Anterior cingulate cortex (tissue), 58 donors: ENCODE data around the gene TANC1.
"Not testable (repeated sequence)": the region's sequence is repeated elsewhere in the genome, so short reads cannot be mapped to it uniquely, and the experiment has no call there.

Experiments
- DNase-seq, 58 donors: peaks; one replicate each; lab custom pipeline; 2025; lab: John Stamatoyannopoulos, UW

The TANC1 gene

DNA sequence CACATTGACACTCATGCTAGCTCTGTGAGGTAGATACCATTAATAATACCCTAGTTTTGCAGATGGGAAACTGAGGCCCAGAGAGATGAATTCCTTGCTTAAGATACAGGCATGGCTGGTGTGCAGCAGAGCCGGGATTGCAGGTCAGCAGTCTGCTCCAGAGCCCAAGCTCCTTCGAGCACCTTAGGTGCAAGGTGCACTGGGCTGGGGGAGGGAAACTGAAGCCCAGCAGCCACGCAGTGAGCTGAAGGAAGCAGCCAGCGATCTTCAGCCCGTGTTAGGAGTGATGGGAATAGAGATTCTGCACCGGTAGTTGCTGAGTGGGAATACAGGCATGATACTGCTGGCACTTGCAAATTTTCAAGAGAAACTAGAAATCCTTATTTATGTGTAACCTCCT is 50.6 kb downstream of the TANC1 start:
- DNase-seq = no peak

DNA sequence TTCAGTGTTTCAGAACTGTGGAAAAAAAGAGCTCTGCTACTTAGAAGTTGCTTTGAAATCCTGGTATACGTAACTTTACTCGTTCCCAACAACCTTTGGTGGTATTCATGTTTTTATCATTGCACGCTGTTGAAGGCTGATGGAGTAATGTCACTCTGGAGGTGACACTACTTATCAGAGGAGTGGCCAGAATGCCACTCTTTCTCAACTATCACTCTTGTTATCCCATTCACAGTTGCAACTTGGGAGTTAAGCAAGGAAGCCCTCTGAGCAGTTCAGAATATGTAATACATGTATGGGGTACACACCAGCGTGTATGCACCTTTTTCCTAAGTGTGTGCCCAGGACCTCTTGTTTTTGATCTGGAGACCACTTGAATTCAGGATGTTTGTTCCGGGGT is 53.6 kb downstream of the TANC1 start:
- no peak for DNase-seq

DNA sequence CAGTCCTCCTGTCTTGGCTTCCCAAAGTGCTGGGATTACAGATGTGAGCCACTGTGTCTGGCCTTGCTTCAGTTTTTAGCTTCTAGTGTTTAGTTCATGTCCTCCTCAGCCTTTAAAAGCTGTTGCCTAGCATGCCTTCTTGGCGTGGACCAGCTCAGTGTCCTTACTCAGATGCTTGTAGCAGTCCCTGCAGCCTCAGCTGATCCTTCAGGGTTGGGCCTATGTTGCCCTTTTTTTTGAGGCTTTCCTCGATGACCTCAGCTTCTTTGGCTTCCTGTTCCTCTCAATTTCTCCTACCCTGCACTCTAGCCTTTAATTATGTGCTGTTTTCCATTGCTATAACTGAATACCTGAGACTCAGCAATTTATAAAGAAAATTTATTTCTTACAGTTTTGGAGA is 57.7 kb downstream of the TANC1 start:
- DNase-seq = no peak

DNA sequence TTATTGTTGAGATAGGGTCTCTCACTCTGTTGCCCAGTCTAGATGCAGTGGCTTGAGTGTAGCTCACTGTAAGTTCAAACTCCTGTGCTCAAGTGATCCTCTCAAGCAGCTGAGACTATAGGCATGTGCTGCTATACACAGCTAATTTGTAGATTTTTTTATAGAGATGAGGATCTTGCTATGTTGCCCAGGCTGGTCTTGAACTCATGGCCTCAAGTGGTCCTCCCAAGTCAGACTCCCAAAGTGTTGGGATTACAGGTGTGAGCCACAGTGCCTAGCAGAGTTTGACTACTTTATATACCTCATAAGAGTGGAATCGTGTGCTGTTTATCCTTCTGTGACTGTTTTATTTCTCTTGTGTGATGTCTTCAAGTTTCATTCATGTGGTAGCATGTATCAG is 60.3 kb downstream of the TANC1 start:
- DNase-seq = no peak

DNA sequence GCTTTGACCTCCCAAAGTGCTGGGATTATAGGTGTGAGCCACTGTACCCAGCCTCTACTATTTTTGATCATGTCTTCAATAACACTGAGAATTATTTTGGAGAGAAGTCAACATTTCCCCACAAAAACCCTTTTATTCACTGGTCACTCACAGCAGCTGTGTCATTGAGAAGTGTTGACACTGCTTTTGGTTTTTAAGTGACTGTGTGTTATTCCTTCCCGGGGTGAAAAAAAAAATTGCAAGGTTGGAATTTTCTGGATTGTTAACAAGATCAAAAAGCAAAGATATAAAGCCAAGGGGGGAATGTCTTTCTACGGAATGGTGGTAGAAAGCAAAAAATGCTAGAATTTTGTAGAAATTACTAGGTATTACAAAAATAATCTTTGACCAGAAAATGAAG is 61.5 kb downstream of the TANC1 start:
- DNase-seq = peak in 1 of 58 donors; percentile 13

DNA sequence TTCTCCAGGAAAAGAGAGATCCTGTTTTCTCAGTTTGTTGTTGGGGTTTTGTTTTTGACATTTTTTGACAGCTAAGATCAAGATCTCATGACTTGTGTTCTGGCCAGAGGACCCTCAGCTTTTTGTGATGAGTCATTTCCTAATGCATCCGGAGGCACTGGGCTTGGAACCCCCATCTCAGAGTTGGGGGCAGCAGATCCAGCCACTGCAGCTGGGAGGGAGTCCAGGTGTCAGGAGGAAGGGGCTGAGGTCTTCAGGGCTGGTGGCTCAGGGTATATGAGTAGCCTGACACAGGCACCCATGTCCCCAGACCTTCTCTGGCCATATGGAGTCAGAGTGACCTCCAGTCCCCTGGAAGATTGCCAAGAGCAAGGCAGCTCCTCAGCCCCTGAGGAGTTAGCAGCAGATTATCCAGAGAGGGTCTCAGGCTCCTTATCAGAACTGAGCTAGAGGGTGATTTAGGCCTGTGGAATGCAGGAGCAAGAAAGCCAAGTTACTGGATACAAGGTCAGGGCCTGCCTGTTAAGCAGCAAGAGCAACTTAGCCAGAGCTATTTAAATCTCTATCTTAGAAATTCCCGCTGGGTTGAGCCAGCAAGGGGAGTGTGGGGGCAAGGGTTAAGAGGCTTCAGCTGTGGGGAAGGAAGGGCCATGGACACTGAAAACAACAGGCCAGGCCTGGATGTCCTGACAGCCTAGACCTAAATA is 62.4 kb downstream of the TANC1 start:
- no peak for DNase-seq

DNA sequence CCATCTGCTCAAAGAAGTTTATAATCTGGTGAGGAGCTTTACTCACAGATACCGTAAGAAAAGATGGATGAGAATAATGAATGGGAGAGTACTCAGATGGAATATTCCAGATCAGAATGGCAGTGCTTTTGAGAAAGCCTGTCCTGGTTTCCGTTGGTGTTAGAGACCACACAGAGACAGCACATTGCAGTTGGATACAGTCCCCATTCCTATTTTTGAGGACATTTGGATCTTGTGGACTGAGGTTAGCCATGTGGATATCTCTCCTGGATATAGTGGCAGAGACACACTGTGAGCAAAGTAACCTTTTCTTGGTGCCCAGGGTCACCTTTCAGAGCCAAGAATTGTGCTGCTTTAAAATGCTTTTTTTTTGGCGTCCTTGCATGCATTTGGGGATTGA is 63.7 kb downstream of the TANC1 start:
- no peak for DNase-seq

DNA sequence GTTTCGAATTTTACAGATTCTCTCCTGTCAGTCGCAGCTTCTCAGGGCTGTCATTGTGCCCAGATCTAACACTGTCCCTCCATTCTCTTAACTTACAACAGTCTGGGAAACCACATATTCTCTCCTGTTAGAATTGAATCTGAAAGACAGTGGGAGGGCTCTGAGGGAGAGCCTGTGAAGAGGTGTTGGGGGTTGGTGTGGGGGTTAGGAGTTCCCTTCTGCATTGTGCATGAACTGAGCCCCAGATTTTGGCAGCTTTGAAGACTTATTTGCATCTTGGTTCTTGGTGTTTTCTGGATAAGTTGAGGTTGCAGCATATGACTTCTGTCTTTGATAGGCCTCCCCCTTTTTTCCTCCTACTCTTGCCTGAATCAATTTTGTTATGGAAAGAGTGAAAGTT is 64.1 kb downstream of the TANC1 start:
- no peak for DNase-seq

DNA sequence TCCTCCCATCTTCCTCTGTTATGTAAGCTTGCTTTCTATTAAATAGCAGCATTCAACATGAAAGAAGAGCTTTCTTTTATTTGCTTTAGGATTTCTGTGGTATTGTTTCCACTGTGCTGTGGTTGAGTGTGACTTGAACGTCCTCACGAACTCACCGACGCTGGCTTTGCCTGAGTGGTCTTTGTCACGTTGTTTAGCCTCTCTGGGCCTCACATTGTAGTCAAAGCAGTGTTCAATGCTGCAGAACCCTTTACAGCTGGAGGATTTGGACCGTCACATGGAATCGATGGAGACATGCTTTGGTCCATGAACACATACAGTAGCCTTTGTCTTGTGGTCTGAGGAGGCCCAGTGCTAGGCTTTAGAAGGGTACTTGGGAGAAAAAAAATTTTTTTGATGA is 66.3 kb downstream of the TANC1 start:
- DNase-seq = peak in 6 of 58 donors; percentile 4 to 41 (median 32)

DNA sequence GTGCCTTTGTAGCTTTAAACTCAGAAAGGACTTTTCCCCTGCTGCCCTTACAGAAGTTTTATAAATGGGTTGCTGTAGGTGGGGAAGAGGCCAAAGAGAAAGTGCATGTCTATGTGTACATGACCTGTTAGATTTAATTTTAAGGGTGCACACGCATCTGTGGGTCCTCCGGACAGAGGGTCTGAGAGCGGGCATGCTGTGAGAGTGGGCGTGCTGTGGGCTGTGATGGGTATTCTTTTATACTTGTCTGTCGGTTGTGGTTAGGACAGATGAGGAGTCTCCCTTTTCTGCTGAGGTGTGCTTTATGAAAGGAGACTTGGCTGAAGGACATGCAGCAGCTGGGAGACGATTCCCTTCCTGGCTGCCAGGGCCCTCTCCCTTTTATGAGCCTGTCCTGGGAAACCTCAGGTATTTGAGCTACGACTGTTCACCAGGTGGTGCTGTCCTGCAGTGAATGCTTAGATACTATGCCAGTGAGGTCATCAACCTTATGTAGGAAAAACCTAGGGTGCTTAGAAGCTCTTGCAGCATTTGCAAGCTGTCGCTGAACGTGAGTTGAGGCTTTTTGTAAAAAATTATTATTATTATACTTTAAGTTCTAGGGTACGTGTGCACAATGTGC is 67.5 kb downstream of the TANC1 start:
- peak in 2 of 58 donors; percentile 1 to 36 for DNase-seq

DNA sequence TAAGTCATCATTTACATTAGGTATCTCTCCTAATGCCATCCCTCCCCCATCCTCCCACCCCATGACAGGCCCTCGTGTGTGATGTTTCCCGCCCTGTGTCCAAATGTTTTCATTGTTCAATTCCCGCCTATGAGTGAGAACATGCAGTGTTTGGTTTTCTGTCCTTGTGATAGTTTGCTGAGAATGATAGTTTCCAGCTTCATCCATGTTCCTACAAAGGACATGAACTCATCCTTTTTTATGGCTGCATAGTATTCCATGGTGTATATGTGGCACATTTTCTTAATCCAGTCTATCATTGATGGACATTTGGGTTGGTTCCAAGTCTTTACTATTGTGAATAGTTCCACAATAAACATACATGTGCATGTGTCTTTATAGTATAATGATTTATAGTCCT is 68.0 kb downstream of the TANC1 start:
- not testable (repeated sequence) for DNase-seq

DNA sequence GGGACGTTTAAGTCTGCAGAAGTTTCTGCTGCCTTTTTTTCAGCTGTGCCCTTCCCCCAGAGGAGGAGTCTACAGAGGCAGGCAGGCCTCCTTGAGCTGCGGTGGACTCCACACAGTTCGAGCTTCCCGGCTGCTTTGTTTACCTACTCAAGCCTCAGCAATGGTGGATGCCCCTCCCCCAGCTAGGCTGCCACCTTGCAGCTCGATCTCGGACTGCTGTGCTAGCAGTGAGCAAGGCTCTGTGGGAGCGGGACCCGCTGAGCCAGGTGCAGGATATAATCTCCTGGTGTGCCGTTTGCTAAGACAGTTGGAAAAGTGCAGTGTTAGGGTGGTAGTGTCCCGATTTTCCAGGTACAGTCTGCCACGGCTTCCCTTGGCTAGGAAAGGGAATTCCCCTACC is 72.9 kb downstream of the TANC1 start:
- not testable (repeated sequence) for DNase-seq

DNA sequence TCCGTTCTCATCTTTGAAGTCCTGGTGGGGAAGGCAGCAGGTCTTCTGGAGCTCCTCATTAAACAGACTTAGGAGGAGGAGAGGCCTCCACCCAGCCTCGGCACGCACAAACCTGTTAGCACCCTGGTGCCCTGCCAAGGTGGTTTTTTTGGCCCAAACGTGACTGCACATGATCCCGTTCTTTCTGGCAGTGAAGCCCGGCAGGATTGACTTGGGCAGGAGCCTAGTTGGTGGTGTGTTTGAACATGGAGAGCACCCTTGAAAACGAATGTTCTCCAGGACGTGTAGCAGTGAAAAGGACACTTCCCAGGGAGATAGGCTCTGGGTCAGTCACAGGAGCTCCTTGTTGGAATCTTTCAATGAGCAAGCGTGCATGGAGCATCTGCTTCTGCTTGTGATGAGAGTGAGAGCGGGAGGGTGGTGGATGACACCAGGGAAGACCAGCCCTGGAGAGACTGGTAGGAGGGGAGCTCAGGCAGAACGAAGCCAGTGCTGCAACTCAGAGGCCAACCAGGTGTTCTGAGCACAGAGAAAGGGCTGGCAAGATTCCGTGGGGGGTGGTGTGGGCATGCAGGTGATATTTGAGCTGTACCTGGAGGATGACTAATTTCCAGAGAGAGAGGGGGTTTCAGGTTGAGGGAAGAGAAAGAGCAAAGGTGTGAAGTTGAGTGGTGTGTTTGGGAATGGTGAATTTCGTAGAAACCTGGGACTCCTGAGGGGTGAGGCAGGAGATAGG is 73.8 kb downstream of the TANC1 start:
- no peak for DNase-seq

DNA sequence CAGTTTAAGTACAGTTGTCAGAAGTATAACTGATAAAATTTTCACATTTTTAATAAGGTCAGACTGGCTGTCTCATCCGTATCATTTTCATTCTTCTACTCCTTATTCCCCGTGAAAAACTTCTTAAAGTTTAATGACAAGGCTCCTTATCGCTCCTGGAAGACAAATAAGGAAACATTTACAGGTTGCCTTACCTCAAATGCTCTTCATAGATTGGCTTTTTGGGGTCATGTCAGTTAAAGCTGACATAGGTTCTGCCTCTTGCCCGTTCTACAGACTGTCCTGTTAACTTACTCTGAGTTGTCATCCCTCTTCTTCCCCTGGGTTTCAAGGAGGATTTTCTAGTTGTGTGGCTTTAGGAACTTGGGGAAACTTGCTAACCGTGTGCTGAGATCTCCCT is 75.3 kb downstream of the TANC1 start:
- no peak for DNase-seq

DNA sequence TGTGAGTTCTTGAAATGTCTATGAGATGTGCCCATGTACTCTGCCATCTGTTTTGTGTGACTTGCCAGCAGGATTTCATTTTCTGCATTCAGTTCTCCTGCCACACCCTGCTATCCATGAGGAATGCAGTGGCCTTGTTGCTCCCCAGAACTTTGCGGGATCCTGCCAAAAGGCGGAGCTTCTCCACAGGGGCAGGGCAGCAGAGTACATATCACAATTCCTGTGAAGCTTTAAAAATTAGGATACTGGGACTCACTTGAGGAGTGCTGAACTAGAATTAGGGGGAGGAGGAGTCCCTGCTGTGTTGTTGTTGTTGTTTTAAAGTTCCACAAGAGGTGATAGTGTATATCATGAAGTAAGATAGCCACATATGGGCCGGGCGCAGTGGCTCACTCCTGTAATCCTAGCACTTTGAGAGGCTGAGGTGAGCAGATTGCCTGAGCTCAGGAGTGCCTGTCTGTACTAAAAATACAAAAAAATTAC is 76.4 kb downstream of the TANC1 start:
- no peak for DNase-seq

DNA sequence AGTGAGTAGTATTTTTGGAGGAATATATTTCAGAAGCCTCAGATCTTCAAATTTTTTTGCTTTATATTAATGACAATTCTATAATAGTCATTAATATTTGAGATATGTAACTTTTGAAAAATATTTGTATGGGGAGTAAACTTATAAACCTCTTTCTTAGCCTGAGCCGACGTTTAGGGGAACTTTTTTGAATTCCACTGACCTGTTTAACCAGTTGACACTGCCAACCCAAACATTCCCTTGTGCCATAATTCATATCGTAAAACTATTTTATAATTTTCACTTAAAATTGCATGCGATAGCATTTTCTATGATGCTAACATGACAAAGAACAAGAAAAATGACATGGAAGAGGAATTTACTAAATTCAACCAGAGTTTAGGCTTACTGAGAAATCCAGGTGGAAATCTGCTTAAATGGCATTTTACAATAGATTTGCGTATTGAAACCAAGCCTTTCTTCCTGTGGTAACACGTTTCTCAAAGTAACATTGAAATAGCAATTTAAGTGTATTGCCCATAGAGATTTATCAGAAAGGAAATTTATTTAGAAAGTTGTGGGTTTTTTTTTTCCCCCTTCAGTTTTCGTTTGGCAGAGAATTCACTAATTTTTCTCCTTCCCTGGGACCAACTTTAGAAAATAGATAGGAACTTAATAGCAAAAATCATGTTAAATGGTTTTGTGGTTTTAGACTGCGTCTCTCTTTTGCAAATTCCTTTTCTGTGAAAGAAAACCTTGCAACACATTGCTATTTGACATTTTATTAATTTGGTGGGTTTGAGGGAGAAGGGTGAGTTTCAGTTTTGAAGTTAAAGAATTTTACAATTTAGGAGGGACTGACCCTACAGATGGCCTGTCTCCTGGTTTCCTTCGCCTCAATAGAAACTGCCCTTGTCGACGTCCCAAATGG is 77.4 kb downstream of the TANC1 start:
- DNase-seq = no peak

DNA sequence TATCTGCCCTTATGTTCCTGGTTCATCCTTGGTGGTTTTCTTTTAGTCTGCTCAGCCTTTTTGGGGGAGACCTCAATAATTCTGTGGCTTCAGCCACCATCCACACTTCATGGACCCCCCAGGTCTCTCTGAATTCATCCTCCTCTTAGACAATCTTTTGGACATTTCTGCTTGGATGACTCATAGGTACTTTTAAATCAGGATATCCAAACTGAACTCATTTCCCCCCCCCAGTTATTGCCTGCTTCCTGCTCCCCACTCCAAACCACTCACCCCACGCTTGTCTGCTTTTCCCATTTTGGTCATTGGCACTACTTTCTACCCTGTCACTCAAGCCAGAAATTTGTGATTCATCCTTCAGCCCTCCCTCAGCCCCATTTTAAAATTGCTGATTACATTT is 78.5 kb downstream of the TANC1 start:
- no peak for DNase-seq

DNA sequence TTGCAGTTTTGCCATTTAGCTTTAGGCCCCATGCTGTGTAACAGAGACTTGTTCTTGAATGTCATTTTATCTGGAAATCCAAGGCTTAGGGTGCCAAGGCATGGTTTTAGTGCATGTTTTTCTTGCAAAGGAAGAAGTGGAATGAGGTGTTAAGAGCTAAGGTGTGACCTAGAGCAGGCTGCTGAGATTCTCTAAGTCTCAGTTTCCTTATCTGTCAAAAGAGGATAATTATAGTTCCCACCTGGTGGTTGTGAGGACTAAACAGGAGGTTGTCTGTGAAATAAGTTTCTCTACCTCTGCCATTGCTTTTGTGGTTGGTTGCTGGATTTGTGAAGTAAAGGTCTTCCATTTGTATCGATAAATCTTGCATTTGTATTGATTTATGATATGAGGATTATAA is 82.0 kb downstream of the TANC1 start:
- no peak for DNase-seq

DNA sequence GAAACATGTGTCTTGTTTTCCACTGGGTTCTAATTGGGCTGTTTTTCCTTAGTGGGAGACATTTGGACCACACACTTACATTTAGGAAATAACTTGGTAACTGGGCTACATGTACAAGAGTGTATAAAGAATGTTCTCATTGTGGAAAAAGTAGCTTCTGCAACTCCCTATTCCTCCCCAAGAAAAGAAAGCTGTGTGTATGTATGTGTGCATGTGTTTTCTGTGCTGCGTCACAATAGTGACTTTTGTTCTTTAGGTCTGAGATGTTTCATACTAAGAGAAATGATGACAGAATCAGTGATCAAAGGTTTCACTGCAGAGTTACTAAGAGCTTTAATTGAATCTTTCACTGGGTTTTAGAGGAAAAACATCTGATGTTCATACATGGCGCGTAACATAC is 82.7 kb downstream of the TANC1 start:
- peak in 1 of 58 donors; percentile 5 for DNase-seq

DNA sequence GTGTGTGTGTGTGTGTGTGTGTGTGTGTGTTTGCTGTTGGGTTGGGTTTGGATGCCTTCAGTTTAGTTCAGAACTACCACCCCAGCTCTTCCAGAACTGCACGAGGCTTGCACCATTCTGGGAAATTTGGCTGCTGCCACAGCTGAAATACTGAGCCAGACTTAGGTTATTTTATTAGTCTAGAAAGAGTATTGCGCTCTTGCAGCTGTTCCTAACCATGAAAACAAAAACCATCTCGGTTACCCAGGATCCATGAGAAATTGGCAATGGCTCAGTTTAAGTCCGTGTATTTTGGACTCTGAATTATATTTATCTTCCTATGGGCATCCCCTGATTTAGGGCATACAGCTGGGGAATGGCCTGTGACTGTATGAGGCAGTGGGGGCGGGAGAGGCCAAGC is 83.2 kb downstream of the TANC1 start:
- no peak for DNase-seq

DNA sequence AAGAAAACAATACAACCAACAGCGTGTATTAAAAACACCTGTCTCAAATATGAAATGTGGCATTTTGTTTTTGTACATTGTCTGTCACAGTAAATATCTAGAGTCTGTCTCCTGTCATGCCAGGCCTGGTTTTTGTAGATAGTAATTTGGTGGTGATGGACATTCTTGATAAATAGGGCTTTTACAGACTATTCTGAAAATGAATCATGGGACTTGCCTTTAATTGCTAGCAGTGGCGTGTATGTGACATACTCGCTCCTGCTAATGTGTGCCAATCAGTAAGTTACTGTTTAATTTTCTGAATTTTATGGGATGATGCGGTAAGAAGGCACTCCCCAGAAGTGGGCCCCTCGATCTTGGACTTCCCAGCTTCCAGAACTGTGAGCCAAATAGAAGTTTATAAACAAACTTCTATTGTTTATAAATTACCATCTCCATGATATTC is 83.7 kb downstream of the TANC1 start:
- no peak for DNase-seq
